LHCN-M2 (cell line): ENCODE data around the gene AARS2. TPM values are rescaled to one million over a fixed set of nuclear protein-coding genes. Genes with fewer than 3 reads are reported as not detected.

Source experiments
- DNase-seq: peaks from one replicate; pipeline ENCODE4 v3.0.0-alpha.2; 2012; ENCODE audit warnings: low read depth
- total RNA-seq: library from RNA; depleted of rRNA; stranded (reverse); fragments of >200 nt; gene quantifications from 2 replicates; pipeline ENCODE4 v1.2.3, GENCODE V29; 2014

The AARS2 gene
- total RNA-seq, 1 experiment from 2014 or later = 17.1 TPM

GRCh38 chr6:44276667-44277640, 36.2 kb downstream of the AARS2 start:
- DNase-seq = no peak

- DNase-seq = no peak
These were observed 37.1 kb downstream of the AARS2 start for GRCh38 chr6:44275749-44276648.

- DNase-seq = no peak
These were observed 37.8 kb downstream of the AARS2 start for GRCh38 chr6:44275271-44275748.

GRCh38 chr6:44273617-44274016, 39.5 kb downstream of the AARS2 start:
- no peak for DNase-seq

- DNase-seq = no peak
These were observed 40.1 kb downstream of the AARS2 start for GRCh38 chr6:44272999-44273566.

GRCh38 chr6:44272529-44272928, 40.6 kb downstream of the AARS2 start:
- no peak for DNase-seq

- no peak for DNase-seq
These were observed 41.2 kb downstream of the AARS2 start for GRCh38 chr6:44271914-44272313.

- no peak for DNase-seq
These were observed 41.8 kb downstream of the AARS2 start for GRCh38 chr6:44271406-44271723.

GRCh38 chr6:44270526-44271405, 42.4 kb downstream of the AARS2 start:
- no peak for DNase-seq

GRCh38 chr6:44269921-44270525, 43.1 kb downstream of the AARS2 start, which contains the start of gene TMEM151B:
TSS of gene TMEM151B (plus strand) at chr6:44270450. CDS start at chr6:44270743, 293 bp downstream.
- no peak for DNase-seq

GRCh38 chr6:44269178-44269920, 43.8 kb downstream of the AARS2 start:
- DNase-seq = no peak

- DNase-seq = peak; percentile 43
These were observed 45.0 kb downstream of the AARS2 start for GRCh38 chr6:44268095-44268628.

GRCh38 chr6:44267252-44267651, 45.9 kb downstream of the AARS2 start:
- DNase-seq = no peak

- no peak for DNase-seq
These were observed 46.8 kb downstream of the AARS2 start for GRCh38 chr6:44266347-44266746.

GRCh38 chr6:44265722-44266233, 47.4 kb downstream of the AARS2 start:
- no peak for DNase-seq

- peak; percentile 84 for DNase-seq
These were observed 48.0 kb downstream of the AARS2 start, which contains the start of gene NFKBIE for GRCh38 chr6:44265007-44265721. TSS of gene NFKBIE (minus strand) at chr6:44265551. CDS start at chr6:44265346, 205 bp downstream.

- DNase-seq = no peak
These were observed 48.8 kb downstream of the AARS2 start for GRCh38 chr6:44264154-44265006.
